C4-2B (cell line): Measurements from ENCODE around the gene ZNF445.
"Not testable (repeated sequence)": the region's sequence is repeated elsewhere in the genome, so short reads cannot be mapped to it uniquely, and the experiment has no call there.

Experiments used
- H3K27ac ChIP-seq: fragments of 450-650 bp; 2 replicates; pipeline ENCODE4 v1.5.1; 2017
- ZFX ChIP-seq: fragments of 450-650 bp; IDR thresholded peaks from 2 replicates; pipeline ENCODE4 v1.6.1; 2017
- TF ChIP-seq, protein P1 (sequence below): fragments of 450-650 bp; conservative IDR thresholded peaks from 2 replicates; pipeline ENCODE4 v1.5.1; 2017; ENCODE audit warnings: mild to moderate bottlenecking

Gene ZNF445

DNA sequence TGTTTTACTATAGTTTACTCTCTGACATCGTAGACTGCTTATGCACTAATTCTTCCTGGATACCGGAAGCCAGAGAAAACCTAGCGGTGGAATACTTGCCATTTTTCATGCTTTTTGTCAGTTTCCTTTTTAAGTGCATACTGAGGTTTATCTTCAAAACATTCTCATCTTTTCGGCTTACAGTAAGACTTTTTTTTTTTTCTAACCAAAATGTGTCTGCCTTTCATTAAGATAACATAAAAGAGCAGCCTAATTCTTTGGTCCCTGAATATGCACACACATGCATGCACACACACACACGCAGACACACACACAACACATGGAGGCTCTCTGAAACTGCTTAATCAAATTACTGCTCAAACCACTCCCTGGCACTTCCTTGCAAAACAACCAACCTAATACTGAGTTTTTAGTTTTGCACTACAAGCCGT is 1.3 kb downstream of the ZNF445 start:
- no peak overlapping the region for H3K27ac ChIP-seq
- TF ChIP-seq, protein P1, sequence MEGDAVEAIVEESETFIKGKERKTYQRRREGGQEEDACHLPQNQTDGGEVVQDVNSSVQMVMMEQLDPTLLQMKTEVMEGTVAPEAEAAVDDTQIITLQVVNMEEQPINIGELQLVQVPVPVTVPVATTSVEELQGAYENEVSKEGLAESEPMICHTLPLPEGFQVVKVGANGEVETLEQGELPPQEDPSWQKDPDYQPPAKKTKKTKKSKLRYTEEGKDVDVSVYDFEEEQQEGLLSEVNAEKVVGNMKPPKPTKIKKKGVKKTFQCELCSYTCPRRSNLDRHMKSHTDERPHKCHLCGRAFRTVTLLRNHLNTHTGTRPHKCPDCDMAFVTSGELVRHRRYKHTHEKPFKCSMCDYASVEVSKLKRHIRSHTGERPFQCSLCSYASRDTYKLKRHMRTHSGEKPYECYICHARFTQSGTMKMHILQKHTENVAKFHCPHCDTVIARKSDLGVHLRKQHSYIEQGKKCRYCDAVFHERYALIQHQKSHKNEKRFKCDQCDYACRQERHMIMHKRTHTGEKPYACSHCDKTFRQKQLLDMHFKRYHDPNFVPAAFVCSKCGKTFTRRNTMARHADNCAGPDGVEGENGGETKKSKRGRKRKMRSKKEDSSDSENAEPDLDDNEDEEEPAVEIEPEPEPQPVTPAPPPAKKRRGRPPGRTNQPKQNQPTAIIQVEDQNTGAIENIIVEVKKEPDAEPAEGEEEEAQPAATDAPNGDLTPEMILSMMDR: no peak
- TF ChIP-seq ZFX: no peak

DNA sequence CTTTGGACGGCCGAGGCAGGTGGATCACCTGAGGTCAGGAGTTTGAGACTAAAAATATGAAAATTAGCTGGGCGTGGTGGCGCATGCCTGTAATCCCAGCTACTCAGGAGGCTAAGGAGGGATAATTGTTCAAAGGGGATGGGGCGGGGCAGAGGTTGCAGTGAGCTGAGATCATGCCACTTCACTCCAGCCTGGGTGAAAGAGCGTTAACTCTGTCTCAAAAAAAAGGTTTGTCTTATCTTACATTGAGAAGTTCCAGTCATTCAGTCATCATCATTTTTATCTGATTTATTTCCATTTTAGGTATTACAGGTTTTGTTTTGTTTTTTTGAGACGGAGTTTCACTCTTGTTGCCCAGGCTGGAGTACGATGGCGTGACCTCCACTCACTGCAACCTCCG is 2.6 kb downstream of the ZNF445 start:
- H3K27ac ChIP-seq: not testable (repeated sequence)

DNA sequence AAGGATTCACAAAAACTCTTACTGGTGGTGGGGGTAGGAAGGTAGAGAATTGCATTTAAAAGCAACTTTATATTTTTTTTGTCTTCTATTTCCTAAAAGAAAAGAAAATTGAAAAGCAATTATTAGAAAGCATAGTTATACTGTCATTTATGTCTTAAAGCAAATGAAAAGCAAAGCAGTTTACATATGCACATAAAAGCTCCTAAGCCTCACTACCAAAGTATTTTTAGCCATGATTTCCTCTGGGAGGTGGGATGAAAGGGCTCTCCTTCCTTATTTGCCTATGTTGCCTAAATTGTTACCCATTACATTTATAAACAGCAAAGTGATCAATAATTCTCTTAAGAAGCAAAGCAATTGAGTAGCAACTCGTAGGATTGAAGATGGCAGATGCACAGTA is 7.0 kb downstream of the ZNF445 start:
- H3K27ac ChIP-seq: no peak overlapping the region
- TF ChIP-seq ZFX: no peak
- TF ChIP-seq, protein P1: no peak

DNA sequence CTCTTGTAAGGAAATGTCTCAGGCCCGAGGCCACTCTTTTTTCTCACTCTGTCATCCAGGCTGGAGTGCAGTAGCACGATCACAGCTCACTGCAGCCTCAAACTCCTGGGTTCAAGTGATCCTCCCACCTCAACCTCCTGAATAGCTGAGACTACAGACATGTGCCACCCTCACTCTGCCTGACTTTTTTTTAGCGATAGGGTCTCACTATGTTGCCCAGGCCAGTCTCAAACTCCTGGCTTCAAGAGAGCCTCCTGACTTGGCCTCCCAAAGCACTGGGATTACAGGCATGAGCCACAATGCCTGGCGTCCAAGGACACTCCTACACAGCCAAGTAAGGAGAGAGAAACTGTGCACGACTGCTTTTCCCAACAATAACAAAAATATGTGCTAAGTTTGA is 7.6 kb downstream of the ZNF445 start:
- no peak overlapping the region for H3K27ac ChIP-seq
- TF ChIP-seq, protein P1: no peak
- TF ChIP-seq ZFX: no peak

DNA sequence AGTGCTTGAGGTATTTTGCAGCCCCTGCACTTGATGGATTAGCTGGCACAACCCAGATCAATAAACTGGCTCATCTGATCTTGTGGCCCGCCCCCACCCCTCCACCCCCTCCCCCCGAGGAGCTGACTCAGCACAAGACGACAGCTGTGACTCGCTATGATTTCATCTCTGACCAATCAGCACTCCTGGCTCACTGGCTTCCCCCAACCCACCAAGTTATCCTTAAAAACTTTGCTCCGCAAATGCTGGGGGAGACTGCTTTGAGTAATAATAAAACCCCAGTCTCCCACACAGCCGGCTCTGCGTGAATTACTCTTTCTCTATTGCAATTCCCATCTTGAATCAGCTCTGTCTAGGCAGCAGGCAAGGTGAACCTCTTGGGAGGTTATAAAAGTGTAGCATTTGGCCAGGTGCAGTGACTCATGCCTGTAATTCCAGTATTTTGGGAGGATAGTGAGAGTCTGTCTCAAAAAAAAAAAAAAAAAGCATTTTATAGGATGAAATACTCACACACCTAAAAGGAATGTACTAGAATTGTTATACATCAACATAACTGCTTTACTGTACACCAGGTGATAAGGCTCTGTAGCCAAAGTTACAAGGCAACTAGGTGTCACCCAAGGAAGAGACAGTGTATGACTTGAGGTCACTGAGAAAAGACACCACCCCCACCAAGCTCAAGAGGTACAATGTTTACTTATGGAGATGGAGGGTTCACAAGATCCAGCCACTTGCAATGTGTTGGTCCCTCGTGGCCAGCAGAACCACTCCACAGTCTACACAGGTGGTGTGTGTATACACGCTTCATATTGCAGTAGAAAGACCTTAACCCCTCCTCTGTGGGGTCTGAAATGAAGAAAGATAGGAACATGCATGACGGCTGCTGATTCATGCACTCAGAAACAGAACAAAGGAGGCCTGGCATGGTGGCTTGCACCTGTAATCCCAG is 8.6 kb downstream of the ZNF445 start:
- H3K27ac ChIP-seq: peak overlapping the region; percentile 3; the same call in 1 of the 2 replicates
- TF ChIP-seq ZFX: no peak

DNA sequence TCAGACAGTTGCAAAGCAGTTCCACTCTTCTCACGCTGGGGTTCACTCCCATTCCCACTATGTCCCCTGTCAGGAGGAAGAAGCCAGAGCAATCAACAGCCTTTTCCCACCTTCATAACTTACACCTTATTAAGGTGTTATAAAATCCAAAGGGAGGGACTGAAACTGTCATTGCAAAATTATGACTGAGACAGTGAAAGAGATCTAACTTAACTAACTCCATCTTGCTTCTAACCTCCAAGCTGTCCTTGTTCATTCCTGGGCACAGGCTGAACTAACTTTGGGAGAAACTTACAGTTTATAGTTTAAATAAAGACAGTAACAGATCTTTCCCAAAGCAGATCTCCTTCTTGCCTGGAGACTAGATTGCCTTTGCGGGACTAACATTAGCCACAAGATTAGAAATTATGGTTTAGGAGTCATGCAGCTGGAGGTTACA is 9.4 kb downstream of the ZNF445 start:
- peak overlapping the region; percentile 3; the same call in 1 of the 2 replicates for H3K27ac ChIP-seq

DNA sequence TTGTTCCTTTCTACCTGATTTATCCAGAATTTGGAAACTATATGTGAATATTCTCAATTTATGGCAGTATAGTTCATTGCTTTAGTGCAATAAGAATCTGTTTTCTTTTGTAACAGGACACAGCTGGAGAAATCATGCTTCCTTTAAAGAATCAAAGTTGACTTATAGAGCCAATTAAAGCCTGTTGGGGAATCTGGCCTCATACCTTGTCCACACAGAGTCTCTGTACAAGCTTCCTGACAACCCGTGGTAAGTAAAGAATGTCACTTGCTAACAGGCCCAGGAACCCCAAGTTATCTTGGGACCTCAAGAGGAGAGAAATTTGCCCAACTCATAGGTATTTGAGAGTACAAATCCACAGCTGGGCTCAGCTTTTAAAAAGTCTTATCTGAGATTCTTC is 10.2 kb downstream of the ZNF445 start:
- H3K27ac ChIP-seq: no peak overlapping the region

DNA sequence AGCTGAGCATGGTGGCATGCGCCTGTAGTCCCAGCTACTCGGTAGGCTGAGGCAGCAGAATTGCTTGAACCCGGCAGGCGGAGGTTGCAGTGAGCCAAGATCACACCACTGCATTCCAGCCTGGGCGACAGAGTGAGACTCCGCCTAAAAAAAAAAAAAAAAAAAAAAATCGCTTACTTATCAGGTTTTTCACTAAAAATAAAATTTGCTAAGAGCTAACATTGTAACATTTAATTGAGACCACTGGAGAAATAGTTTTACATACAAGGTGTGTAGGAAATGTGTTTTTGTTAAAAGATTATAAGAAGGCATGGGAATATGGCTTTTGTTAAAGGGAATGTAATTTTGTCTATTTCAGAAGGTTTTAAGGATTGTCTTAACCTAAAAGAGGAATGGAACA is 12.6 kb downstream of the ZNF445 start:
- not testable (repeated sequence) for H3K27ac ChIP-seq

More for the DNA sequence above, 10.2 kb downstream of the ZNF445 start:
- TF ChIP-seq, protein P1: no peak
- TF ChIP-seq ZFX: no peak

DNA sequence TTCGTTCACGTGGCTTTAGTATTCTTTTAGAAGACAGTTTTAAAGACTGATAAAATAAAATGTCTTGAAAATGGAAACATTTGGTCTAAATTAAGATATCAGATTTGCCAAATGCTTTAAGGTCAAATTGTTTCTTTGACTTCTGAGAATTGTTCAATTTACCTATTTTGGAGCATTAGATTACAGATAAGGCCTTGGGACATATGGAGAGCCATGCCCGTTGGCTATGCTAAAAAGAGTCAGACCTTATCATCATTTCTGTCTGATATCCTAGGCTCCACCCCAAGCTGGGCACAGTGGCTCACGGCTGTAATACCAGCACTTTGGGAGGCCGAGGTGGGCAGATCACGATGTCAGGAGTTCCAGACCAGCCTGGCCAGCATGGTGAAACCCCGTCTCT is 13.0 kb downstream of the ZNF445 start:
- TF ChIP-seq, protein P1: no peak
- TF ChIP-seq ZFX: no peak
- no peak overlapping the region for H3K27ac ChIP-seq

DNA sequence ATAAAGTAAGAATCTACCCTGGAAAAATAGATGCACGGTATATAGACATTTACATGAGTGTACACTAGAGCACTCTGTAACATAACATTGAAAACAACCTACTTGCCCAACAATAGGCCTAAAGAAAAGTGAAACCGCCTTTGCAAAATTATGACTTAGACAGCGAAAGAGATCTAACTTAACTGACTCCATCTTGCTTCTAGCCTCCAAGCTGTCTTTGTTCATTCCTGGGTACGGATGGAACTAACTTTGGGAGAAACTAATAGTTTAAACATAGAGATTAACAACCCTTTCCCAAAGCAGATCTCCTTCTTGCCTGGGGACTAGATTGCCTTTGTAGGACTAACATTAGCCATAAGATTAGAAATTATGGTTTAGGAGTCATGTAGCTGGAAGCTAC is 17.4 kb downstream of the ZNF445 start:
- not testable (repeated sequence) for H3K27ac ChIP-seq
